HepG2 (cell line): ENCODE data around the gene QRFPR. TPM values are rescaled to one million over a fixed set of nuclear protein-coding genes. Genes with fewer than 3 reads are reported as not detected.
"Not testable (repeated sequence)": the region's sequence is repeated elsewhere in the genome, so short reads cannot be mapped to it uniquely, and the experiment has no call there.

Experiments used
- ATAC-seq: fragments of 200-7000 bp; cut with Tn5 transposase; 3 replicates; pipeline ENCODE4 v1.9.1; 2020; ENCODE audit warnings: mild to moderate bottlenecking, moderate library complexity
- BruUV-seq: library from RNA; stranded (reverse); fragments of 400-500 nt; replicated peaks from 2 replicates; lab custom pipeline; 2021; lab: Mats Ljungman, UMichigan
- CTCF ChIA-PET: fragments of 300-600 bp; formaldehyde crosslinking; extraction: SDS; loops from one replicate; lab custom pipeline; 2021; ENCODE audit warnings: low total read pairs, inconsistent platforms, low intra/inter-chr PET ratio; lab: Yijun Ruan, JAX
- POLR2A ChIA-PET: fragments of 350-600 bp; sonication (Branson Sonifier 250); formaldehyde crosslinking; loops from one replicate; lab custom pipeline; 2020; ENCODE audit warnings: antibody characterized with exemption, inconsistent platforms; lab: Yijun Ruan, JAX
- DNase-seq: peaks from one replicate; pipeline ENCODE4 v3.0.0-alpha.2; 2015; ENCODE audit warnings: low spot score
- FAIRE-seq: peaks from 3 replicates; lab custom pipeline; 2011; peaks lifted over from hg19 to GRCh38; lab: Jason Lieb, UNC
- H2AFZ ChIP-seq: one replicate; pipeline ENCODE4 v1.6.1; 2011; ENCODE audit warnings: low read length, inconsistent platforms
- H3K27ac ChIP-seq: fragments of 300-600 bp; 3 replicates; pipeline ENCODE4 v1.8.0; 2011; ENCODE audit warnings: mixed run types, mild to moderate bottlenecking, mixed read lengths, low read length, inconsistent platforms; ENCODE audit not compliant: insufficient read depth; ENCODE audit errors: extremely low read length
- H3K27me3 ChIP-seq, 2 experiments: fragments of 200-600 bp in 1 of 2; 2 replicates in 1 of 2; 3 replicates in 1 of 2; pipeline versions ENCODE4 v1.6.0 to v1.8.0; 2011; ENCODE audit warnings: low read length in 2 of 2, mild to moderate bottlenecking in 2 of 2, moderate library complexity in 2 of 2, inconsistent platforms in 1 of 2; ENCODE audit not compliant: insufficient read depth in 2 of 2, control insufficient read depth in 1 of 2
- H3K36me3 ChIP-seq, 2 experiments: fragments of 200-600 bp in 1 of 2; replicated peaks in 1 of 2; 2 replicates in 1 of 2; 3 replicates in 1 of 2; pipeline versions ENCODE4 v1.5.1 to v1.8.0; 2011; ENCODE audit warnings: low read length in 2 of 2, inconsistent platforms in 1 of 2; ENCODE audit not compliant: insufficient read depth in 2 of 2, control insufficient read depth in 1 of 2
- H3K4me1 ChIP-seq: 2 replicates; pipeline ENCODE4 v1.5.1; 2012; ENCODE audit warnings: low read length, inconsistent platforms; ENCODE audit not compliant: insufficient read depth
- H3K4me2 ChIP-seq: 2 replicates; pipeline ENCODE4 v1.6.0; 2011; ENCODE audit warnings: low read depth, low read length, inconsistent platforms
- H3K4me3 ChIP-seq, 3 experiments: fragments of 200-600 bp in 1 of 3; sonication (generic), shearing (Covaris generic) in 1 of 3; replicated peaks in 1 of 3; 2 replicates each; pipeline ENCODE4 v1.5.1; 2011 to 2016; ENCODE audit warnings: low read length in 3 of 3, inconsistent platforms in 2 of 3, low read depth in 2 of 3, mild to moderate bottlenecking in 2 of 3, control low read depth in 1 of 3, mixed read lengths in 1 of 3; ENCODE audit not compliant: insufficient read depth in 1 of 3
- H3K79me2 ChIP-seq: one replicate; pipeline ENCODE4 v1.6.1; 2011; ENCODE audit warnings: low read length, inconsistent platforms; ENCODE audit not compliant: insufficient read depth
- H3K9ac ChIP-seq: 2 replicates; pipeline ENCODE4 v1.6.0; 2011; ENCODE audit warnings: mild to moderate bottlenecking, low read depth, low read length, inconsistent platforms; ENCODE audit not compliant: insufficient read depth
- H3K9me3 ChIP-seq: 2 replicates; pipeline ENCODE4 v1.5.1; 2012; ENCODE audit warnings: mild to moderate bottlenecking, low read length
- H4K20me1 ChIP-seq: 2 replicates; pipeline ENCODE4 v1.6.0; 2011; ENCODE audit warnings: inconsistent platforms, mild to moderate bottlenecking, low read length, moderate library complexity; ENCODE audit not compliant: insufficient read depth
- CTCF ChIP-seq: sonication (generic); formaldehyde crosslinking; IDR thresholded peaks from 2 replicates; pipeline ENCODE4 v1.5.0; 2020; ENCODE audit warnings: mild to moderate bottlenecking, missing genetic modification reagents, moderate library complexity
- ESRRA ChIP-seq: sonication (generic); formaldehyde crosslinking; IDR thresholded peaks from 2 replicates; pipeline ENCODE4 v1.5.1; 2020; ENCODE audit warnings: mild to moderate bottlenecking, low read depth, missing genetic modification reagents
- GABPA ChIP-seq, 2 experiments: IDR thresholded peaks; 2 replicates each; pipeline ENCODE4 v1.6.1; 2011 to 2016; ENCODE audit warnings: low read depth in 2 of 2, low read length in 1 of 2, missing biosample characterization in 1 of 2, missing genetic modification characterization in 1 of 2
- NR2C2 ChIP-seq: sonication (generic); formaldehyde crosslinking; IDR thresholded peaks from 2 replicates; pipeline ENCODE4 v1.4.0; 2020; ENCODE audit warnings: missing genetic modification reagents, mild to moderate bottlenecking, moderate library complexity, borderline replicate concordance
- RARG ChIP-seq: sonication (generic); formaldehyde crosslinking; IDR thresholded peaks from 2 replicates; pipeline ENCODE4 v1.4.0; 2020; ENCODE audit warnings: low read depth, mild to moderate bottlenecking, missing genetic modification reagents
- ZNF580 ChIP-seq: IDR thresholded peaks from 2 replicates; pipeline ENCODE4 v1.6.1; 2016; ENCODE audit warnings: low read depth, borderline replicate concordance
- ZNF761 ChIP-seq: sonication (generic); formaldehyde crosslinking; conservative IDR thresholded peaks from 2 replicates; pipeline ENCODE4 v1.4.0; 2020; ENCODE audit warnings: mild to moderate bottlenecking, missing genetic modification reagents
- WGBS: methylation state at CpG from one replicate; pipeline ENCODE4 v1.1.6; 2017; ENCODE audit warnings: low lambda C conversion rate; 5-methylcytosine and 5-hydroxymethylcytosine counted together
- in situ Hi-C: cut with HindIII; loops from 2 replicates; pipeline ENCODE4 v1.10.0; 2017; ENCODE audit warnings: low pct_unique_long_range_greater_than_20kb; ENCODE audit not compliant: extremely low pct_ligation_motif_present
- intact Hi-C: fragments of 100-400 bp; cut with micrococcal nuclease; formaldehyde crosslinking; loops from one replicate; pipeline ENCODE4 v1.10.0; 2022; ENCODE audit not compliant: unreplicated experiment
- polyA plus RNA-seq, 8 experiments: library from polyadenylated mRNA; depleted of rRNA in 3 of 8; stranded (reverse) in 7 of 8; unstranded in 1 of 8; fragments of >200 nt; fragmentation: Illumina TruSeq in 4 of 8; extraction: Trizol in 4 of 8; gene quantifications; 2 replicates each; pipeline versions ENCODE4 v1.2.1 to v1.2.3, GENCODE V29; 2011 to 2016; ENCODE audit warnings: low read depth in 4 of 8, missing spikeins in 1 of 8, mixed read lengths in 1 of 8; ENCODE audit not compliant: insufficient read depth in 1 of 8
- total RNA-seq, 5 experiments: library from RNA; depleted of rRNA; stranded (reverse); fragments of >200 nt; fragmentation: Illumina TruSeq; extraction: Trizol; gene quantifications; 2 replicates each; pipeline ENCODE4 v1.2.3, GENCODE V29; 2016; ENCODE audit warnings: low read depth in 1 of 5

The QRFPR gene
- total and polyA plus RNA-seq, 2 of the 13 experiments (the other 11 are each of a cell fraction or from before 2014, with no cell fraction given), result not detected

GRCh38 chr4:121421594-121421993, 40.8 kb upstream of the QRFPR start:
- intact Hi-C loops (no loop called here), in situ Hi-C loops (no loop called here)
- no peaks in the 10 kb centered on the region for H3K27me3 ChIP-seq
- FAIRE-seq (no peak), ATAC-seq (no peak), DNase-seq (no peak)
- TF ChIP-seq ZNF761 (CRISPR knock-in tag) (no peak), NR2C2 (CRISPR knock-in tag) (no peak), ZNF580 (no peak), ESRRA (CRISPR knock-in tag) (no peak), CTCF (CRISPR knock-in tag) (0 out of 2 replicates have a peak, but pooled peaks have one; percentile 17)
- no peaks in the 10 kb centered on the region for H3K36me3 ChIP-seq
- H3K27ac ChIP-seq, result no peak overlapping the region
- no peaks in the 10 kb centered on the region for H3K79me2 ChIP-seq
- CTCF ChIA-PET, result no interaction called here
- H3K9me3 ChIP-seq, result no peaks in the 10 kb centered on the region
- POLR2A ChIA-PET, result no interaction called here
- H3K9ac ChIP-seq, result no peak overlapping the region
- 23% methylated on average over 4 of the region's 4 CpGs for WGBS
- H3K4me3 ChIP-seq, result no peak overlapping the region
- H2AFZ ChIP-seq, result no peak overlapping the region
- H3K4me1 ChIP-seq, result no peaks in the 10 kb centered on the region
- no peak overlapping the region for H3K4me2 ChIP-seq
- no TSS peak for BruUV-seq
- H4K20me1 ChIP-seq, result no peaks in the 10 kb centered on the region

- Histone ChIP-seq H3K27ac (no peak overlapping the region), H3K9me3 (no peaks in the 10 kb centered on the region), H3K4me1 (no peaks in the 10 kb centered on the region), H3K9ac (no peak overlapping the region), H3K27me3 (no peaks in the 10 kb centered on the region), H3K79me2 (no peaks in the 10 kb centered on the region), H3K4me2 (no peak overlapping the region), H3K36me3 (no peaks in the 10 kb centered on the region), H3K4me3 (no peak overlapping the region), H2AFZ (no peak overlapping the region), H4K20me1 (no peaks in the 10 kb centered on the region)
- 0% methylated on average over 1 of the region's 2 CpGs for WGBS
- POLR2A ChIA-PET, result no interaction called here
- CTCF ChIA-PET, result no interaction called here
- ATAC-seq (no peak), DNase-seq (no peak), FAIRE-seq (no peak)
- intact Hi-C loops (no loop called here), in situ Hi-C loops (no loop called here)
- no peak for TF ChIP-seq RARG (CRISPR knock-in tag)
- no peak for TF ChIP-seq GABPA (IDR thresholded peaks at IDR 0.05; ENCODE audit: low read depth, low read length)
- TF ChIP-seq GABPA (CRISPR knock-in tag; IDR thresholded peaks at IDR 0.05; ENCODE audit: low read depth), result 0 out of 2 replicates have a peak, but pooled peaks have one; percentile 25
- BruUV-seq, result no TSS peak
Observed at GRCh38 chr4:121411151-121411744, 30.4 kb upstream of the QRFPR start.

GRCh38 chr4:121408567-121408966, 27.7 kb upstream of the QRFPR start:
- ATAC-seq, CTCF ChIA-PET, H3K9ac ChIP-seq, intact Hi-C loops, H3K27me3 ChIP-seq, H3K4me1 ChIP-seq, H4K20me1 ChIP-seq, BruUV-seq, H3K27ac ChIP-seq, H3K4me3 ChIP-seq, H3K79me2 ChIP-seq, H2AFZ ChIP-seq, POLR2A ChIA-PET, FAIRE-seq, H3K36me3 ChIP-seq, H3K9me3 ChIP-seq, in situ Hi-C loops, DNase-seq, H3K4me2 ChIP-seq: not testable (repeated sequence)
- 2% methylated on average over 2 of the region's 2 CpGs for WGBS
